OCI-LY7 (cell line): Measurements from ENCODE around the gene PSMA2. TPM values are rescaled to one million over a fixed set of nuclear protein-coding genes. Genes with fewer than 3 reads are reported as not detected.

Source experiments
- BruUV-seq: library from RNA; stranded (reverse); fragments of 400-500 nt; replicated peaks from 2 replicates; lab custom pipeline; 2021; lab: Mats Ljungman, UMichigan
- CTCF ChIA-PET: fragments of 300-600 bp; sonication (Branson Sonifier 250); formaldehyde crosslinking; loops from one replicate; lab custom pipeline; 2022; ENCODE audit warnings: antibody characterized with exemption; ENCODE audit not compliant: unreplicated experiment; lab: Charles Lee
- POLR2A ChIA-PET: fragments of 300-600 bp; sonication (Branson Sonifier 250); formaldehyde crosslinking; loops from one replicate; lab custom pipeline; 2022; ENCODE audit warnings: antibody characterized with exemption; lab: Charles Lee
- DNase-seq: peaks from one replicate; pipeline ENCODE4 v3.0.0-alpha.2; 2015; ENCODE audit warnings: low spot score
- H2AFZ ChIP-seq: fragments of 200-600 bp; sonication (generic), shearing (Covaris generic); 2 replicates; pipeline ENCODE4 v1.6.1; 2014; ENCODE audit warnings: mild to moderate bottlenecking, antibody characterized with exemption, low read length, moderate library complexity
- H3K27ac ChIP-seq: fragments of 200-600 bp; sonication (generic); 2 replicates; pipeline ENCODE4 v1.5.1; 2014; ENCODE audit warnings: mixed run types, low read depth, mild to moderate bottlenecking, moderate library complexity, low read length, inconsistent platforms; ENCODE audit not compliant: poor library complexity, severe bottlenecking
- H3K36me3 ChIP-seq: fragments of 200-600 bp; sonication (generic); 2 replicates; pipeline ENCODE4 v1.6.1; 2014; ENCODE audit warnings: mild to moderate bottlenecking, antibody characterized with exemption, low read length, moderate library complexity, mixed read lengths; ENCODE audit not compliant: insufficient read depth
- H3K4me1 ChIP-seq: fragments of 200-600 bp; sonication (generic); 2 replicates; pipeline ENCODE4 v1.5.1; 2014; ENCODE audit warnings: mild to moderate bottlenecking, low read length; ENCODE audit not compliant: insufficient read depth, poor library complexity, severe bottlenecking
- H3K4me2 ChIP-seq: fragments of 200-600 bp; sonication (generic); 2 replicates; pipeline ENCODE4 v1.6.1; 2014; ENCODE audit warnings: mild to moderate bottlenecking, low read length
- H3K4me3 ChIP-seq: fragments of 200-600 bp; sonication (generic); 2 replicates; pipeline ENCODE4 v1.5.1; 2014; ENCODE audit warnings: mild to moderate bottlenecking, low read depth, low read length; ENCODE audit not compliant: poor library complexity, severe bottlenecking
- H3K79me2 ChIP-seq: fragments of 200-600 bp; sonication (generic); 2 replicates; pipeline ENCODE4 v1.6.1; 2016; ENCODE audit warnings: low read depth, mild to moderate bottlenecking, low read length, moderate library complexity, mixed read lengths; ENCODE audit not compliant: insufficient read depth
- H3K9me2 ChIP-seq: fragments of 200-600 bp; sonication (generic); 2 replicates; pipeline ENCODE4 v1.6.1; 2016; ENCODE audit warnings: mild to moderate bottlenecking, low read length, mixed read lengths; ENCODE audit not compliant: insufficient read depth
- H3K9me3 ChIP-seq: fragments of 200-600 bp; sonication (generic); 2 replicates; pipeline ENCODE4 v1.6.1; 2014; ENCODE audit warnings: mild to moderate bottlenecking, mixed run types, low read length, mixed read lengths
- H4K20me1 ChIP-seq: fragments of 200-600 bp; sonication (generic); 2 replicates; pipeline ENCODE4 v1.6.1; 2014; ENCODE audit warnings: mild to moderate bottlenecking, antibody characterized with exemption, low read length, moderate library complexity, mixed read lengths; ENCODE audit not compliant: insufficient read depth
- EZH2phosphoT487 ChIP-seq: fragments of 200-600 bp; sonication (generic); IDR thresholded peaks from 2 replicates; pipeline ENCODE4 v1.6.1; 2018; ENCODE audit warnings: low read depth, borderline replicate concordance, mild to moderate bottlenecking, mixed run types, antibody characterized with exemption, low read length, moderate library complexity, mixed read lengths
- intact Hi-C: fragments of 100-400 bp; cut with micrococcal nuclease; formaldehyde crosslinking; loops from one replicate; pipeline ENCODE4 v1.10.0; 2022; ENCODE audit not compliant: unreplicated experiment
- total RNA-seq, 2 experiments: library from RNA; depleted of rRNA in 1 of 2; stranded (reverse); fragments of >200 nt in 1 of 2; shearing (Covaris generic) in 1 of 2; gene quantifications; 2 replicates each; pipeline ENCODE4 v1.2.3, GENCODE V29; 2014 to 2022
- TF ChIP-seq, protein P1 (sequence below): fragments of 200-600 bp; sonication (generic); conservative IDR thresholded peaks from 2 replicates; pipeline ENCODE4 v1.5.1; 2014; ENCODE audit warnings: mild to moderate bottlenecking, antibody characterized with exemption, low read length, moderate library complexity, mixed read lengths

Gene PSMA2
- total RNA-seq, 2 experiments from 2014 or later = 45.7 to 145 TPM

DNA sequence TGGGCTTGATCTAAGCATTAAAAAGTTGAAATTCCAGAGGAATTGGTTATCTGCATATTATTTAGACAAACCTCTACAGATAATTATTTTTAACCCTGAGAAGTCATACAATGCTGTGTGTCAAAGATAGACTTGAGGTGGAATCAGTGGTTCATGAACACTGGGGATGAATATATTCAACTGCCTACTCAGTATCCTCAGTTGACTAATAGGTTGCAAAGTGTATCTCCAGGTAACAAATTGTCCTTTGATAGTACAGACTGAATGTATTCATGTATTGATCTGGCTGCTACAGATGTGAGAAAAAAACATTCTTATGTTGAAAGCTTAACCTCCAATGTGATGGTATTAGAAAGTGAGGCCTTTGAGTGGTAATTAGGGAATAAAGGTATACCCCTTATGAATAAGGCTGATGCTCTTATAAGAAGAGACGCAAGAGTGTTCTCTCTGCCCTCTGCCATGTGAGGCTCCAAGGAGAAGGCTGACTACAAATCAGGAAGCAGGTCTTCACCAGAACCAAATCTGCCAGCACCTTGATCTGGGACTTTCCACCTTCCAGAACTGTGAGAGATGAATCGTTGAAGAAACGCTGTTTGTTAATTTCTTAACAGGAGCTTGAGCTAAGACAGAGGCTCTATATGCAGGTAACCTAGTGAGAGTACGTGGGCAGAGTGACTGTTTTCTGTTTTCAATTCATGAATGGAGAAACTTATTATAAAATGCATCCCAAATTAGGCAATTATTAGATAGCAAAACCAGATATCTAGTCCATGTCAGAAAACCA is 7.7 kb upstream of the PSMA2 start:
- H3K9me3 ChIP-seq = no peaks in the 10 kb centered on the region
- no peaks in the 10 kb centered on the region for H4K20me1 ChIP-seq
- no peak overlapping the region for H3K4me2 ChIP-seq
- H3K36me3 ChIP-seq = peaks cover 62% of the 10 kb centered on the region
- no peak overlapping the region for H2AFZ ChIP-seq
- no peak overlapping the region for H3K27ac ChIP-seq
- no peak for TF ChIP-seq EZH2phosphoT487
- TF ChIP-seq, protein P1, sequence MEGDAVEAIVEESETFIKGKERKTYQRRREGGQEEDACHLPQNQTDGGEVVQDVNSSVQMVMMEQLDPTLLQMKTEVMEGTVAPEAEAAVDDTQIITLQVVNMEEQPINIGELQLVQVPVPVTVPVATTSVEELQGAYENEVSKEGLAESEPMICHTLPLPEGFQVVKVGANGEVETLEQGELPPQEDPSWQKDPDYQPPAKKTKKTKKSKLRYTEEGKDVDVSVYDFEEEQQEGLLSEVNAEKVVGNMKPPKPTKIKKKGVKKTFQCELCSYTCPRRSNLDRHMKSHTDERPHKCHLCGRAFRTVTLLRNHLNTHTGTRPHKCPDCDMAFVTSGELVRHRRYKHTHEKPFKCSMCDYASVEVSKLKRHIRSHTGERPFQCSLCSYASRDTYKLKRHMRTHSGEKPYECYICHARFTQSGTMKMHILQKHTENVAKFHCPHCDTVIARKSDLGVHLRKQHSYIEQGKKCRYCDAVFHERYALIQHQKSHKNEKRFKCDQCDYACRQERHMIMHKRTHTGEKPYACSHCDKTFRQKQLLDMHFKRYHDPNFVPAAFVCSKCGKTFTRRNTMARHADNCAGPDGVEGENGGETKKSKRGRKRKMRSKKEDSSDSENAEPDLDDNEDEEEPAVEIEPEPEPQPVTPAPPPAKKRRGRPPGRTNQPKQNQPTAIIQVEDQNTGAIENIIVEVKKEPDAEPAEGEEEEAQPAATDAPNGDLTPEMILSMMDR = no peak
- BruUV-seq = no TSS peak
- peaks cover 2% of the 10 kb centered on the region; the same call in 1 of the 2 replicates for H3K79me2 ChIP-seq
- peaks cover 14% of the 10 kb centered on the region for H3K4me1 ChIP-seq
- no peak overlapping the region for H3K4me3 ChIP-seq
- intact Hi-C loops = loop anchor here (2.0 to 10.0 kb wide), 3 partner anchors 115 to 645 kb away; partner anchors contain the start of gene STK17A
- ChIA-PET POLR2A (no interaction called here), CTCF (no interaction called here)
- no peaks in the 10 kb centered on the region for H3K9me2 ChIP-seq
- no peak for DNase-seq

DNA sequence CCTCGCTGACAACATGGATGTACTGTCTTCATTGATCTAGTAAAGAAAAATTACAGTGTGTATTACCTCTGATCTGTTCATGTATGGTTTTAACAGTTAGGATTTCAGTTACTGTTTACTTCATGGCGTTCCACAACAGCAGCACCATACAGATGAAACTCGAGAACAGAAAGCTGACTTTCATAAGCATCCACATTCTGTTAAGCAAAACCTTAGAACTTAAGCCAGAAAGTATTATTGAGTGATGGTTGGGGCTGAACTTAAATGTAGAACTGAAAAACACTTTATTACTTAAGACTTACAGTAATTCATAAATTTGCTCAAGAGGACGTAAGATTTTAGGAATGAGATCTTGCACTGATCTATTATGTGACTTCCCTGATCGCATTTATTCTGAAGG is 3.9 kb upstream of the PSMA2 start:
- BruUV-seq = no TSS peak
- peaks cover 37% of the 10 kb centered on the region for H3K79me2 ChIP-seq
- no peaks in the 10 kb centered on the region for H3K9me2 ChIP-seq
- peaks cover 9% of the 10 kb centered on the region for H3K4me1 ChIP-seq
- intact Hi-C loops = loop anchor here (10.0 kb wide), 1 partner anchor 649 kb away; the partner anchor contains the start of gene STK17A
- H3K27ac ChIP-seq = no peak overlapping the region
- peaks cover 5% of the 10 kb centered on the region for H4K20me1 ChIP-seq
- no peaks in the 10 kb centered on the region for H3K9me3 ChIP-seq
- no peak overlapping the region for H3K4me3 ChIP-seq
- TF ChIP-seq EZH2phosphoT487 = no peak
- TF ChIP-seq, protein P1 = no peak
- ChIA-PET POLR2A (interaction anchor here (0.5 to 1.6 kb wide), 6 partner anchors 26 to 175 kb away, joined by 3 to 8 read pairs (median 5); no protein-coding TSS in a partner anchor), CTCF (no interaction called here)
- H3K36me3 ChIP-seq = peaks cover 64% of the 10 kb centered on the region
- H3K4me2 ChIP-seq = no peak overlapping the region
- no peak overlapping the region for H2AFZ ChIP-seq
- DNase-seq = no peak
